ENCODE data around the gene CCT6B.
A peak's percentile ranks its signal among the peaks of the same experiment; 100 is the strongest.

The CCT6B gene

GRCh38 chr17:34999456-34999855, 38.2 kb upstream of the CCT6B start:
- no peak overlapping the region for H3K27ac ChIP-seq
- no peak for TF ChIP-seq CTCF (conservative IDR thresholded peaks at IDR 0.05)
- no peak for TF ChIP-seq ZFX (IDR thresholded peaks at IDR 0.05)

GRCh38 chr17:34998205-34998604, 36.9 kb upstream of the CCT6B start:
- peak overlapping the region; percentile 91 for H3K27ac ChIP-seq
- TF ChIP-seq CTCF (conservative IDR thresholded peaks at IDR 0.05) (peak; percentile 64), ZFX (IDR thresholded peaks at IDR 0.05) (no peak)

- TF ChIP-seq CTCF (conservative IDR thresholded peaks at IDR 0.05) (no peak), ZFX (IDR thresholded peaks at IDR 0.05) (no peak)
- H3K27ac ChIP-seq, result peak overlapping the region; percentile 91
These were observed 36.1 kb upstream of the CCT6B start for GRCh38 chr17:34997355-34997862.

- peak overlapping the region; percentile 91 for H3K27ac ChIP-seq
- no peak for TF ChIP-seq CTCF (conservative IDR thresholded peaks at IDR 0.05)
- no peak for TF ChIP-seq ZFX (IDR thresholded peaks at IDR 0.05)
These were observed 35.4 kb upstream of the CCT6B start for GRCh38 chr17:34996422-34997285.

GRCh38 chr17:34993031-34993430, 31.8 kb upstream of the CCT6B start:
- no peak for TF ChIP-seq ZFX (IDR thresholded peaks at IDR 0.05)
- TF ChIP-seq CTCF (conservative IDR thresholded peaks at IDR 0.05), result no peak
- H3K27ac ChIP-seq, result no peak overlapping the region

GRCh38 chr17:34991606-34992005, 30.3 kb upstream of the CCT6B start:
- peak overlapping the region; percentile 36 for H3K27ac ChIP-seq

More at GRCh38 chr17:34991606-34992005, 30.3 kb upstream of the CCT6B start:
- TF ChIP-seq CTCF (conservative IDR thresholded peaks at IDR 0.05) (no peak), ZFX (IDR thresholded peaks at IDR 0.05) (no peak)
